Loucy (cell line): ENCODE results near the gene P4HB.

Experiments used
- H2AFZ ChIP-seq: fragments of 200-600 bp; sonication (generic); 2 replicates; pipeline ENCODE4 v1.6.0; 2016; ENCODE audit warnings: antibody characterized with exemption, mild to moderate bottlenecking, low read length, moderate library complexity
- H3F3A ChIP-seq: fragments of 200-600 bp; 2 replicates; pipeline ENCODE4 v1.6.0; 2016; ENCODE audit warnings: antibody characterized with exemption, low read depth, mild to moderate bottlenecking
- H3K27me3 ChIP-seq: fragments of 200-600 bp; sonication (generic); 2 replicates; pipeline ENCODE4 v1.6.1; 2014; ENCODE audit warnings: low read length, mild to moderate bottlenecking; ENCODE audit not compliant: insufficient read depth, poor library complexity, severe bottlenecking
- H3K36me3 ChIP-seq: fragments of 200-600 bp; sonication (generic); 2 replicates; pipeline ENCODE4 v1.6.1; 2016; ENCODE audit warnings: low read length; ENCODE audit not compliant: insufficient read depth
- H3K4me1 ChIP-seq: fragments of 200-600 bp; sonication (generic); 2 replicates; pipeline ENCODE4 v1.5.1; 2014; ENCODE audit warnings: low read length, mild to moderate bottlenecking; ENCODE audit not compliant: insufficient read depth, poor library complexity, severe bottlenecking
- H3K4me2 ChIP-seq: fragments of 200-600 bp; sonication (generic); 2 replicates; pipeline ENCODE4 v1.6.0; 2014; ENCODE audit warnings: antibody characterized with exemption, low read length, low read depth, mild to moderate bottlenecking; ENCODE audit not compliant: poor library complexity, severe bottlenecking
- H3K4me3 ChIP-seq: fragments of 200-600 bp; sonication (generic); 2 replicates; pipeline ENCODE4 v1.5.1; 2014; ENCODE audit warnings: low read length, mild to moderate bottlenecking, mixed read lengths; ENCODE audit not compliant: poor library complexity, severe bottlenecking
- H3K79me2 ChIP-seq: fragments of 200-600 bp; sonication (generic); 2 replicates; pipeline ENCODE4 v1.6.1; 2014; ENCODE audit warnings: low read length; ENCODE audit not compliant: insufficient read depth
- H3K9ac ChIP-seq: fragments of 200-600 bp; sonication (generic); 2 replicates; pipeline ENCODE4 v1.6.0; 2014; ENCODE audit warnings: mild to moderate bottlenecking, low read depth, low read length, moderate library complexity; ENCODE audit not compliant: poor library complexity, severe bottlenecking
- H3K9me2 ChIP-seq: fragments of 200-600 bp; sonication (generic); replicated peaks from 2 replicates; pipeline ENCODE4 v1.6.1; 2016; ENCODE audit warnings: low read depth, low read length, mixed read lengths
- H3K9me3 ChIP-seq: fragments of 200-600 bp; sonication (generic); 2 replicates; pipeline ENCODE4 v1.6.1; 2014; ENCODE audit warnings: mild to moderate bottlenecking, antibody characterized with exemption, low read length, low read depth; ENCODE audit not compliant: insufficient read depth
- H4K20me1 ChIP-seq: fragments of 200-600 bp; sonication (generic); 2 replicates; pipeline ENCODE4 v1.6.0; 2014; ENCODE audit warnings: antibody characterized with exemption, low read length, mild to moderate bottlenecking; ENCODE audit not compliant: insufficient read depth, poor library complexity, severe bottlenecking
- EZH2phosphoT487 ChIP-seq: fragments of 200-600 bp; IDR thresholded peaks from 2 replicates; pipeline ENCODE4 v1.6.1; 2018; ENCODE audit warnings: antibody characterized with exemption, mild to moderate bottlenecking, moderate library complexity, borderline replicate concordance
- TF ChIP-seq, protein P1 (sequence below): fragments of 200-600 bp; sonication (generic); conservative IDR thresholded peaks from 2 replicates; pipeline ENCODE4 v1.5.1; 2014; ENCODE audit warnings: mild to moderate bottlenecking, antibody characterized with exemption, low read length

The P4HB gene

DNA sequence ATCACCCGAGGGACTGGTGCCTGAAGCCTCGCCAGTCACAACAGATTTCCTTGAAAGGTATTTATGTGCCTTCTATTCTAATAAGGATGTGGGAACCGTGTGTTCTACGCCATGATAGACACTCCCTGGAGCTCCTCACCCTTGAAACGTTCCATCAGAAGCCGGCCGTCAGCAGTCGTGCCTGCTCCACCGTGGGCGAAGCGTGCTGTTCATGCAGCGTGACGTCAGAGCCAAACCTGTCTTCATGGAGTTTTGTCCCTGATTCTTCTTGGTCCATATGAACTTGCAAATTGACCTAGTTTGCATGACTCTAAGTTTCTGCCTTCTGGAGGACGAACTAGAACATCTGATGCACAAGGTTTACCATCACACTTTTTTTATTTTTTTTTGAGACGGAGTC lies 21.0 kb downstream of the P4HB start:
- TF ChIP-seq EZH2phosphoT487: no peak
- TF ChIP-seq, protein P1, sequence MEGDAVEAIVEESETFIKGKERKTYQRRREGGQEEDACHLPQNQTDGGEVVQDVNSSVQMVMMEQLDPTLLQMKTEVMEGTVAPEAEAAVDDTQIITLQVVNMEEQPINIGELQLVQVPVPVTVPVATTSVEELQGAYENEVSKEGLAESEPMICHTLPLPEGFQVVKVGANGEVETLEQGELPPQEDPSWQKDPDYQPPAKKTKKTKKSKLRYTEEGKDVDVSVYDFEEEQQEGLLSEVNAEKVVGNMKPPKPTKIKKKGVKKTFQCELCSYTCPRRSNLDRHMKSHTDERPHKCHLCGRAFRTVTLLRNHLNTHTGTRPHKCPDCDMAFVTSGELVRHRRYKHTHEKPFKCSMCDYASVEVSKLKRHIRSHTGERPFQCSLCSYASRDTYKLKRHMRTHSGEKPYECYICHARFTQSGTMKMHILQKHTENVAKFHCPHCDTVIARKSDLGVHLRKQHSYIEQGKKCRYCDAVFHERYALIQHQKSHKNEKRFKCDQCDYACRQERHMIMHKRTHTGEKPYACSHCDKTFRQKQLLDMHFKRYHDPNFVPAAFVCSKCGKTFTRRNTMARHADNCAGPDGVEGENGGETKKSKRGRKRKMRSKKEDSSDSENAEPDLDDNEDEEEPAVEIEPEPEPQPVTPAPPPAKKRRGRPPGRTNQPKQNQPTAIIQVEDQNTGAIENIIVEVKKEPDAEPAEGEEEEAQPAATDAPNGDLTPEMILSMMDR: no peak
- H3K4me3 ChIP-seq: no peak overlapping the region
- no peaks in the 10 kb centered on the region for H3K79me2 ChIP-seq
- no peaks in the 10 kb centered on the region for H3K4me1 ChIP-seq
- no peaks in the 10 kb centered on the region for H3F3A ChIP-seq
- no peaks in the 10 kb centered on the region for H4K20me1 ChIP-seq
- H3K27me3 ChIP-seq: no peaks in the 10 kb centered on the region
- H3K9ac ChIP-seq: no peak overlapping the region
- H2AFZ ChIP-seq: no peak overlapping the region
- H3K36me3 ChIP-seq: peaks cover 21% of the 10 kb centered on the region; the same call in 1 of the 2 replicates
- no peak overlapping the region for H3K4me2 ChIP-seq
- no peaks in the 10 kb centered on the region for H3K9me3 ChIP-seq
- H3K9me2 ChIP-seq: no peaks in the 10 kb centered on the region

DNA sequence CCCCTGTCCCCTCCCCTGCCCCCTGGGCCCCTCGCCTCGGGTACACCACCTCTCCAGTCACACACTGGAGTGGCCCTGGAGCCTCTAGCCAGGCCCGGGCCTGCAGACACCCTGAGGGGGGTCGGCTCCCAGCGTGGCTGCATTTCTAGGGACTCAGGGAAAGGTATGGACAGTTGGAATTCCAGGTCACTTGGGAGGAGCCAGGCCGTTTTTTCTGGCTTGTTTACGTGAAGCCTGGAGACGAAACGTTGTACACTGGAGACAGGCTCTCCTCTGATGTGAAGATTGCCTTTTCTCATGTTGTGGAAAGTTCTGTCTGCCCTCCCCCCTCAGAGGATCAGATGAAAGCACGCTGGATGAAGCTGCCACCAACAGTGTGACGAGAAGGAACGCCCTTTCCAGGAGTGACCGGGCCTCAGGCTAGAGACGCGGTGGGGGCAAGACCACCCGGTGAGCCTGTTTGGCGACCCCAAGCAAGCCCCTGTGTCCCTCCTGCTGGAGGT lies 21.5 kb downstream of the P4HB start:
- H3K4me1 ChIP-seq: peaks cover 5% of the 10 kb centered on the region
- no peaks in the 10 kb centered on the region for H3K9me2 ChIP-seq

DNA sequence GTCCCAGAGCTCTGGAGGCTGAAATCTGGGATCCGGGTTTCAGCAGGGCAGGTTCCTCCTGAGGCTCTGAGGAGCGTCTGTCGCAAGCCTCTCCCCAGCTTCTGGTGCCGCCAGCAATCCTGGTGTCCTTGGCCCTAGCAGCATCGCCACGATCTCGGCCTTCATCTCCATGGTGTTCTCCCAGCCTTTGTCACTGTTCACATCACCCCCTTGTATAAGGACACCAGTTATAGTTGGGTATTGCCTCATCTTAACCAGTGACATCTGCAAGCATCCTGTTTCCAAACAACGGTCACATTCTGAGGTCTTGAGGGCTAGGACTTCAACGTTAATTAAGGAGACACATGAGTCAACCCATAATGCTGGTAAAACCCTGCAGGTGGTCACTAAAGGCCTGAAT lies 22.7 kb downstream of the P4HB start:
- no peaks in the 10 kb centered on the region for H3K9me2 ChIP-seq
- TF ChIP-seq EZH2phosphoT487: no peak
- TF ChIP-seq, protein P1: no peak
- no peaks in the 10 kb centered on the region for H3K27me3 ChIP-seq
- no peaks in the 10 kb centered on the region for H4K20me1 ChIP-seq
- no peak overlapping the region for H3K4me3 ChIP-seq
- no peaks in the 10 kb centered on the region for H3K9me3 ChIP-seq
- H3K4me1 ChIP-seq: peaks cover 5% of the 10 kb centered on the region
- peaks cover 4% of the 10 kb centered on the region; the same call in 1 of the 2 replicates for H3K36me3 ChIP-seq
- H3K79me2 ChIP-seq: peaks cover 11% of the 10 kb centered on the region
- H3K4me2 ChIP-seq: no peak overlapping the region
- no peak overlapping the region for H3K9ac ChIP-seq
- no peak overlapping the region for H2AFZ ChIP-seq
- no peaks in the 10 kb centered on the region for H3F3A ChIP-seq

More for the DNA sequence above, 21.5 kb downstream of the P4HB start:
- no peaks in the 10 kb centered on the region for H3K27me3 ChIP-seq
- H3K4me2 ChIP-seq: no peak overlapping the region
- no peak overlapping the region for H3K9ac ChIP-seq
- H3K9me3 ChIP-seq: no peaks in the 10 kb centered on the region
- H3K36me3 ChIP-seq: peaks cover 16% of the 10 kb centered on the region; the same call in 1 of the 2 replicates
- TF ChIP-seq EZH2phosphoT487: no peak
- TF ChIP-seq, protein P1: no peak
- no peaks in the 10 kb centered on the region for H3F3A ChIP-seq
- no peak overlapping the region for H2AFZ ChIP-seq
- peaks cover 4% of the 10 kb centered on the region for H3K79me2 ChIP-seq
- no peaks in the 10 kb centered on the region for H4K20me1 ChIP-seq
- no peak overlapping the region for H3K4me3 ChIP-seq
